Measurements from ENCODE around the gene ARHGAP5.

- TF ChIP-seq CTCF (IDR thresholded peaks at IDR 0.05) (no peak), POLR2AphosphoS5 (IDR thresholded peaks at IDR 0.05; ENCODE audit: low read depth, low read length) (no peak), SIN3A (IDR thresholded peaks at IDR 0.05; ENCODE audit: borderline replicate concordance, insufficient read depth, low read depth, low read length) (no peak)
Measured at GRCh38 chr14:32203928-32204357, 126.8 kb downstream of the ARHGAP5 start.

Data from Panc1 (cell line).